HG03558 (cell line): Measurements from ENCODE around the gene BACH2.
A peak's percentile ranks its signal among the peaks of the same experiment; 100 is the strongest.

Experiments used
- ATAC-seq: cut with Tn5 transposase; IDR thresholded peaks from one replicate; pipeline ENCODE4 v1.9.1; 2021; ENCODE audit warnings: moderate number of reproducible peaks; ENCODE audit not compliant: unreplicated experiment; ENCODE audit errors: extremely low read depth

BACH2 gene

GRCh38 chr6:90109141-90109540 is 187.5 kb downstream of the BACH2 start:
- no peak for ATAC-seq

GRCh38 chr6:90107771-90108282 is 188.8 kb downstream of the BACH2 start:
- peak; percentile 90 for ATAC-seq

GRCh38 chr6:90107371-90107770 is 189.3 kb downstream of the BACH2 start:
- no peak for ATAC-seq

- no peak for ATAC-seq
Measured at GRCh38 chr6:90106449-90106848, 190.2 kb downstream of the BACH2 start.

- no peak for ATAC-seq
Measured at GRCh38 chr6:90105506-90106170, 191.0 kb downstream of the BACH2 start.

- peak; percentile 46 for ATAC-seq
Measured at GRCh38 chr6:90103056-90103800, 193.4 kb downstream of the BACH2 start.

- no peak for ATAC-seq
Measured at GRCh38 chr6:90101403-90101802, 195.2 kb downstream of the BACH2 start.

- no peak for ATAC-seq
Measured at GRCh38 chr6:90100059-90100665, 196.5 kb downstream of the BACH2 start.

GRCh38 chr6:90098627-90099026 is 198.0 kb downstream of the BACH2 start:
- no peak for ATAC-seq

GRCh38 chr6:90098001-90098531 is 198.6 kb downstream of the BACH2 start:
- ATAC-seq, result no peak

- ATAC-seq, result no peak
Measured at GRCh38 chr6:90097356-90097755, 199.3 kb downstream of the BACH2 start.

GRCh38 chr6:90096818-90097217 is 199.8 kb downstream of the BACH2 start:
- ATAC-seq, result no peak

- ATAC-seq, result no peak
Measured at GRCh38 chr6:90095788-90096187, 200.9 kb downstream of the BACH2 start.

- ATAC-seq, result no peak
Measured at GRCh38 chr6:90095145-90095544, 201.5 kb downstream of the BACH2 start.

- ATAC-seq, result no peak
Measured at GRCh38 chr6:90093558-90094073, 203.0 kb downstream of the BACH2 start.

GRCh38 chr6:90090866-90091265 is 205.8 kb downstream of the BACH2 start:
- ATAC-seq, result no peak

- ATAC-seq, result no peak
Measured at GRCh38 chr6:90088009-90088408, 208.6 kb downstream of the BACH2 start.

GRCh38 chr6:90087106-90087833 is 209.4 kb downstream of the BACH2 start:
- no peak for ATAC-seq

GRCh38 chr6:90086517-90086916 is 210.1 kb downstream of the BACH2 start:
- no peak for ATAC-seq

GRCh38 chr6:90083891-90084290 is 212.8 kb downstream of the BACH2 start:
- no peak for ATAC-seq
